Ascending aorta (tissue), 2 donors: ENCODE data around the gene KRCC1. TPM values are rescaled to one million over a fixed set of nuclear protein-coding genes. Genes with fewer than 3 reads are reported as not detected.

ENCODE experiments used
- DNase-seq, 2 donors: peaks; one replicate each; pipeline ENCODE4 v3.0.0-alpha.2; 2019; ENCODE audit warnings: low spot score in 2 of 2
- H3K27ac ChIP-seq, 2 donors: fragments of 200-600 bp; sonication (generic); one replicate each; pipeline ENCODE4 v1.5.1; 2016 to 2017; ENCODE audit warnings: mild to moderate bottlenecking in 1 of 2
- H3K27me3 ChIP-seq: fragments of 200-600 bp; sonication (generic); one replicate; pipeline ENCODE4 v1.5.1; 2017
- H3K36me3 ChIP-seq, 2 donors: fragments of 200-600 bp; sonication (generic); one replicate each; pipeline ENCODE4 v1.5.1; 2016
- H3K4me1 ChIP-seq, 2 donors: fragments of 200-600 bp; sonication (generic); one replicate each; pipeline ENCODE4 v1.5.1; 2016 to 2017; ENCODE audit warnings: mild to moderate bottlenecking in 1 of 2
- H3K4me3 ChIP-seq, 2 donors: fragments of 200-600 bp; sonication (generic); one replicate each; pipeline ENCODE4 v1.5.1; 2016 to 2017; ENCODE audit warnings: mild to moderate bottlenecking in 1 of 2
- H3K9me3 ChIP-seq, 2 donors: fragments of 200-600 bp; sonication (generic); one replicate each; pipeline ENCODE4 v1.5.1; 2016
- intact Hi-C: fragments of 100-400 bp; cut with DNase I; formaldehyde crosslinking; loops from one replicate; pipeline ENCODE4 v1.15.1; 2023
- total RNA-seq: library from RNA; depleted of rRNA; stranded (reverse); fragments of >200 nt; gene quantifications from one replicate; pipeline ENCODE4 v1.1.0, GENCODE V29; 2016
- TF ChIP-seq, protein P1 (sequence below), 3 experiments: fragments of 200-600 bp in 2 of 3; fragments of 450-650 bp in 1 of 3; sonication (generic) in 2 of 3; IDR thresholded peaks; one replicate each; pipeline ENCODE4 v1.5.1; 2016 to 2019; ENCODE audit warnings: antibody characterized with exemption in 3 of 3, mild to moderate bottlenecking in 1 of 3, moderate library complexity in 1 of 3

The KRCC1 gene
- total RNA-seq, 1 donor from 2014 or later = 3.1 TPM

DNA sequence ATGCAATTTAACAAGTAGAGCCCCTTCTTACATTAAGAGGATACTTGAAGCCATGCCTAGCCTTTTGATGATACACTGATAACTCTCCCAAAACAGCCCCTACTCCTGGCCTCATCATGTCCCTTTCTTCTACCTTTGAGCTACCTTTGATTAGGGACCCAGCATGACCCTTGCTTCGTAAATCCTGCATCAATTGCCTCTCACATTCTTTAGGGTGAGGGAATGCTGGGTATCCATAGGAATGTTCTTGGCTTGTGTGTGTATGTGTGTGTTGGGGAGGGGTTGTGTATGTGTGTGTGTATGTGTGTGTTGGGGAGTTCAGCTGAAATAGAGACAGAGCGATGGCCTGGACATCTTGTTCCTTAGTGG lies 5.3 kb upstream of the KRCC1 start:
- Histone ChIP-seq H3K27me3 (no peaks in the 10 kb centered on the region), H3K36me3 (no peaks in the 10 kb centered on the region), H3K9me3 (no peaks in the 10 kb centered on the region), H3K27ac (no peak overlapping the region), H3K4me1 (no peaks in the 10 kb centered on the region), H3K4me3 (no peak overlapping the region)
- TF ChIP-seq, protein P1, sequence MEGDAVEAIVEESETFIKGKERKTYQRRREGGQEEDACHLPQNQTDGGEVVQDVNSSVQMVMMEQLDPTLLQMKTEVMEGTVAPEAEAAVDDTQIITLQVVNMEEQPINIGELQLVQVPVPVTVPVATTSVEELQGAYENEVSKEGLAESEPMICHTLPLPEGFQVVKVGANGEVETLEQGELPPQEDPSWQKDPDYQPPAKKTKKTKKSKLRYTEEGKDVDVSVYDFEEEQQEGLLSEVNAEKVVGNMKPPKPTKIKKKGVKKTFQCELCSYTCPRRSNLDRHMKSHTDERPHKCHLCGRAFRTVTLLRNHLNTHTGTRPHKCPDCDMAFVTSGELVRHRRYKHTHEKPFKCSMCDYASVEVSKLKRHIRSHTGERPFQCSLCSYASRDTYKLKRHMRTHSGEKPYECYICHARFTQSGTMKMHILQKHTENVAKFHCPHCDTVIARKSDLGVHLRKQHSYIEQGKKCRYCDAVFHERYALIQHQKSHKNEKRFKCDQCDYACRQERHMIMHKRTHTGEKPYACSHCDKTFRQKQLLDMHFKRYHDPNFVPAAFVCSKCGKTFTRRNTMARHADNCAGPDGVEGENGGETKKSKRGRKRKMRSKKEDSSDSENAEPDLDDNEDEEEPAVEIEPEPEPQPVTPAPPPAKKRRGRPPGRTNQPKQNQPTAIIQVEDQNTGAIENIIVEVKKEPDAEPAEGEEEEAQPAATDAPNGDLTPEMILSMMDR (IDR thresholded peaks at IDR 0.05) = no peak
- DNase-seq = no peak
- intact Hi-C loops = no loop called here

DNA sequence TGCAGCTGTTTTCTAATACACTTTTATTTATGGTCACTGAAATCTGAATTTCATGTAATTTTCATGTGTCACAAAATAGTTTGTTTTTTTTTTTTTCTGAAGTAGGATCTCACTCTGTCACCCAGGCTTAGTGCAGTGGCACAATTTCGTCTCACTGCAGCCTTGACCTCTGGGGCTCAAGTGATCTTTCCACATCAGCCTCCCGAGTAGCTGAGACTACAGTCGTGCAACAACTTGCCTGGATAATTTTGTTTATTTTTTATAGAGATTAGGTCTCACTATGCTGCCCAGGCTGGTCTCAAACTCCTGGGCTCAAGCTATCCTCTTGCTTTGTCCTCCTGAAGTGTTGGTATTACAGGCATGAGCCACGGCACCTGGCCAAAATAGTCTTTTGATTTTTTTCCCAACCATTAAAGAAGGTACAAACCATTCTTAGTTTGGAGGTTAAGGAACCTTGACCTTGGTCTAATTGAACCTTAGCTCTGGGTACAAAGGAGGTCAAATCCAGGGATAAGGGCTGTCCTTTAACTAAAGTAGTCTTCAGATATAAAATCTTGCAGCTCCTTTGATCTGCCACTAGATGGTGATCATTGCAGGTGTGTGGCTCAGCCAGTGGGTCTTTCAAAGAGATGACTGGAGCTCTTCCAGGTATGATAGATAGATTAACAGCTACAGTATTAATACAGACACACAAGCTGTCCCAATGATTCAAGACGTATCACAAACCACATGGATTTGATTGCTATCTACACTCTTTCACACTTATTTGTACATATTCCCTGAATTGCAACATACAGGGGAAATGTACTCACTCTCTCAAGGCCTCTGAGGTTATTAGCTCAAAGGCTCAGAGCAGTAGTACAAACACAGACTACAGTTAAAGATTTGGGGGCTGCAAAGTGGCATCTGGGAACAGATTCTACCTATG lies 4.7 kb upstream of the KRCC1 start:
- DNase-seq = no peak
- intact Hi-C loops = no loop called here
- TF ChIP-seq, protein P1 (IDR thresholded peaks at IDR 0.05) = peak; percentile 18 to 69 (median 56)
- Histone ChIP-seq H3K27ac (no peak overlapping the region), H3K9me3 (no peaks in the 10 kb centered on the region), H3K4me1 (no peaks in the 10 kb centered on the region), H3K4me3 (no peak overlapping the region), H3K36me3 (no peaks in the 10 kb centered on the region), H3K27me3 (no peaks in the 10 kb centered on the region)

DNA sequence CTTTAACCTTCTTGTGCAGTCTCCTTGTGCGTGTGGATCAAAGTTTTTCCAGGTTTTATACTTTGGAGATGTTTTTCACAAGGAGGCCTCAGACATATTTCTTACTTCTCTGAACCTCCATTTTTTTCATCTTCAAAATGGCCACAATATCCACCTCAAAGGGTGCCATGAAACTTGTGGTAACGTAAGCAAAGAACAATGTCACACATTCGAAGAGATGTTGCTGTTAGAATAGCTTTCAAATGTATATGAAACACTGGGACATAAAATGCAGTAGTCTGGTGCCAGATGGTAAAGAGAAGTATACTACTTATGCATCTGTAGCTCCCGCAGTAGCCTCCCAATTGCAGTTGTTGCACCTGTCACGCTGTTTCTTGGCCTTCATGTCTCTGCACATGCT lies 2.6 kb upstream of the KRCC1 start:
- DNase-seq = no peak
- Histone ChIP-seq H3K36me3 (no peaks in the 10 kb centered on the region), H3K27ac (no peak overlapping the region), H3K4me3 (no peak overlapping the region), H3K4me1 (peaks cover 0 to 13% of the 10 kb centered on the region in 2 donors), H3K9me3 (no peaks in the 10 kb centered on the region), H3K27me3 (no peaks in the 10 kb centered on the region)
- TF ChIP-seq, protein P1 (IDR thresholded peaks at IDR 0.05) = no peak
- intact Hi-C loops = no loop called here

DNA sequence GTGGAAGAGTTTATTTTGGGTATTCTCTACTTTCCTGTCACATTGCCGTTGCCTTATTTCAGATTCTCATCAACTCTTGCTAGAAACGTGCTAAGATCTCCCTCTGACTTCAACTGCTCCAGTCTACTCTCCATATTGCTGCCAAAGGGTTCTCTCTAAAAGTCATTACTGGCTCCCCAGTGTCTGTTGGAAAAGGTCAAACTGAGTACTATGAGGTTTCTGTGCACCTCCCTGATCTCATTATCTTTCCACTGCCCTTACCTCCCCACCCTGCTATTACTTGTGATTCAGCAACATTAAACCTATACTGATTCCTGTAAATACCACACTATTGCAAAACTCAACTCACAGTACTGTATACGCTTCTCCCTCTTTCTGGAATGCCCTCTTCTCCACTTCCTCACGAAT lies 1.9 kb upstream of the KRCC1 start:
- intact Hi-C loops = no loop called here
- H3K27me3 ChIP-seq = no peaks in the 10 kb centered on the region
- H3K4me3 ChIP-seq = no peak overlapping the region
- H3K4me1 ChIP-seq = peaks cover 0 to 15% of the 10 kb centered on the region in 2 donors
- TF ChIP-seq, protein P1 (IDR thresholded peaks at IDR 0.05) = no peak
- no peak for DNase-seq
- no peaks in the 10 kb centered on the region for H3K9me3 ChIP-seq
- no peaks in the 10 kb centered on the region for H3K36me3 ChIP-seq
- no peak overlapping the region for H3K27ac ChIP-seq

DNA sequence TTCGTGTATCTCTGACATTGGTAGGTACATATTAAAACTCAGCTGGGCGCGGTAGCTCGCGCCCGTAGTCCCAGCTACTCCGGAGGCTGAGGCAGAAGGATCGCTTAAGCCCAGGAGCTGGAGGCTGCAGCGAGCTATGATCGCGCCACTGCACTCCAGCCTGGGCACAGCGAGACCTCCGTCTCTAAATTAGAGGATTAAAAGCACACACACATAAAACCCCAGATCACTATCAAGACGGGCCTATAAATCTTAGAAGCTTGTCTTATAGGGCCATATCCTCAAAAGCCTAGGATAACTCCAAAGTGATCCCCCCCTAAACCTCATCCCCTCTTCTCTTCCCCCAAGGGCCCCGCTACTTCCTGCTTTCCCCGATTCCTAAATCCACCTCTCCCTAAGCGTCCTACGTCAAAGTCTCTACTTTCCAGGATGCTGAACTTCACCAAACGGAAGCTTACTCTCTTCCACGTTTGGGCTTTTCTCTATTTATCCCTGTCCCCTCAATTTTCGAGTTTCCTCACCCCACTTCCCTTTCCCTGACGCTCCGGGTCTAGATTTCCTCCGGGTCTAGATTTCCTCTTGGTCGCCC lies 707 bp downstream of the KRCC1 start:
- Histone ChIP-seq H3K4me1 (peaks cover 0 to 15% of the 10 kb centered on the region in 2 donors), H3K4me3 (peak overlapping the region; percentile 79 to 89), H3K9me3 (no peaks in the 10 kb centered on the region), H3K27ac (peak overlapping the region; percentile 97), H3K36me3 (no peaks in the 10 kb centered on the region), H3K27me3 (no peaks in the 10 kb centered on the region)
- TF ChIP-seq, protein P1 (IDR thresholded peaks at IDR 0.05) = no peak
- intact Hi-C loops = loop anchor here (1.0 to 2.0 kb wide), 2 partner anchors 39 to 116 kb away; partner anchors contain the start of genes RNU2-63P and THNSL2
- no peak for DNase-seq
